Measurements from ENCODE around the gene ENTPD6.
A peak's percentile ranks its signal among the peaks of the same experiment; 100 is the strongest.

Gene ENTPD6

DNA sequence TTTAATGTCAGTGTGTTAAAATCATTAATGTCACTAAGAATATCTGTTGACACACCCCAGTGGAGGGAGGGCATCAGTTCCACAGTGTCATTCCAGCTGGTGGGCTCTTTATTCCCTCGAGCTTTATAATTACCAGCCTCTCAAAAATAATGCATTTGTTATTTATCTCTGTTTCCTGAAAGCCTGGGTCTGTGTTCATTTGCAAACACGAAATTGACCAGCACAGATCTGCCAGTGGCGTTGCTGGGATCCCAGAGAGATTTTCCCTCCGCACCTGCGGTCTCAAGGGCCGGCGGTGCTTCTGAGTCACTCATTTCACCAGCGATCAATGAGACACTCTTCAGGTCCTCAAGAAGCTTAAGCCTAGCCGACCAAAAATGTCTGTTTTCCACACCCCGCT is 46.7 kb downstream of the ENTPD6 start:
- DNase-seq (ENCODE audit: low spot score), result no peak

DNA sequence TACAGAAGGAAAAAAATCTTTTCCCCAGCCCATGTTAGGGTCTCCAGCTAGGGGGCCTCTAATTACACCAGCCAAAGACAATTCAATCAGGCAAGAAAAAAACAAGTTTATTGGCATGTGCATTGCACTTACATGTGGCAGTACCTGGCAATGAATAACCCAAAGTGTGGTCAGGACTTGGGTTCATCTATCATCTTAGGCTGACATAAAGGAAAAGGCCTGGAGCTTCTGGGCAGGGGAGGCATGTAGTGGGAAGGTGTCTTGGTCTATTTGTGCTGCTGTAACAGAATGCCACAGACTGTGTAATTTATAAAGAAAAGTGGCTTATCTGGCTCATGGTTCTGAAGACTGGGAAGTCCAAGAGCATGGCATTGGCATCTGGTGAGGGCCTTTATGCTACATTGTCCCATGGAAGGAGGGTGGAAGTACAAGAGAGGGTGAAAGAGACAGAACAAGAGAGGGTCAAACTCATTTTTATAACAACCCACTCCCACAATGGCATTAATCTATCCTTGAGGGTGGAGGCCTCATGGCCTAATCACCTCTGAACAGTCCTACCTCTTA is 48.0 kb downstream of the ENTPD6 start:
- no peak for DNase-seq (ENCODE audit: low spot score)

- no peak for DNase-seq (ENCODE audit: low spot score)
Observed at GRCh38 chr20:25244976-25245375, 49.5 kb downstream of the ENTPD6 start.

- DNase-seq (ENCODE audit: low spot score), result no peak
Observed at GRCh38 chr20:25245461-25245860, 49.9 kb downstream of the ENTPD6 start.

GRCh38 chr20:25246182-25246999 is 50.9 kb downstream of the ENTPD6 start:
- DNase-seq (ENCODE audit: low spot score), result peak; percentile 64

GRCh38 chr20:25247000-25247517 is 51.5 kb downstream of the ENTPD6 start:
- DNase-seq (ENCODE audit: low spot score), result peak; percentile 72

DNA sequence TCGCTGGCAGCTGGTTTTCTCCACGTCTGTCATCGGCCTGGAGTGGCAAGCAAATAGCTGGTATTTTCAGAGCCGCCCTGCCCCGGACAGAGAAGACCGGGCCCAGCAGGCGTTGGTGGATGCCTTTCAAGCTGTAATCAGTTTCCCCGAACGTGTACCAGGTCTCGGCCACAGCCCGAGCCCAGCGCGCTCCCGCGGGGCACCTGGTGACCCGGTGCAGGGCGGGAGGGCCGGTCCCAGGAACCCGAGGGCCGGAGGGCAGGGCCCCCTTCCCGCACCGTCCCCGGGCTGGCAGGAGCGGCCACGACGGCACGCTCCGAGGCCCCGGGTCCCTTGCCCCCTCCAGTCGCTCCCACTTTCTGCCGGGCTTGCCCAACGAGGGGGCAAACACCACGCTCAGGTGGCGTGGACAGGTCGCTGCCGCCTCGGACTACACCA is 52.0 kb downstream of the ENTPD6 start:
- DNase-seq (ENCODE audit: low spot score), result no peak

DNA sequence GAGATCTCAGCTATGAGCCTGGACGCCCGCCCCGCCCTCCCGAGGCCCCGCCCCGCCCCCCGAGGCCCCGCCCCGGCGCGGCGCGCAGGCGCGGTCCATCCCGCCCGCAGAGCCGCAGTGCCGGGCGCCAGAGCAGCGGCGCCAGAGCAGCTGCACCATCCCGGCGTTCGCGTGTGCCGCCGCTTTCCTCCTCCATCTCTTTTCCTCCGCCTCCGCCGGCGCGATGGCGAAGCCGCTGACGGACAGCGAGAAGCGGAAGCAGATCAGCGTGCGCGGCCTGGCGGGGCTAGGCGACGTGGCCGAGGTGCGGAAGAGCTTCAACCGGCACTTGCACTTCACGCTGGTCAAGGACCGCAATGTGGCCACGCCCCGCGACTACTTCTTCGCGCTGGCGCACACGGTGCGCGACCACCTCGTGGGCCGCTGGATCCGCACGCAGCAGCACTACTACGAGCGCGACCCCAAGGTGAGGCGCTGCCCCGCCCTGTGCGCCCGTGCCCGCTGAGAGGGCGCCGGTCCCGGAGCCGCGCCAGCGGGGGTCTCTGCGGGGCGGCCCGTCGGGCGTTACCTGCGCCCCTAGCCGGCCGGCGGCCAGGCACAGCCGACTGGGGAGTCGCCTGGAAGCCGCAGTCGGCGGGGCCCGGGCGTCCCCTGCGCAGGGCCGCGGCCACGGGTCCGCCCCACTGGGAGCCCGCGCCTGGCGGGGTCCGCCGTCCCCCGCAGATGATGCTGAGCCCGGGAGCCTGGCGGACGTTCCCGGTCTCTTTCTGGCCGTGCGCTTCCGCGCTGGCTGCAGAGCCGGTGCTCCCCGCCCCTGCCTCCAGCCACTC is 52.7 kb downstream of the ENTPD6 start, which contains the start of gene PYGB:
TSS of gene PYGB (plus strand) at position 130 of the 830 bp plus-strand sequence. CDS start at position 224, 94 bp downstream.
- DNase-seq (ENCODE audit: low spot score), result peak; percentile 79

- DNase-seq (ENCODE audit: low spot score), result no peak
Observed at GRCh38 chr20:25248786-25249172, 53.3 kb downstream of the ENTPD6 start.

DNA sequence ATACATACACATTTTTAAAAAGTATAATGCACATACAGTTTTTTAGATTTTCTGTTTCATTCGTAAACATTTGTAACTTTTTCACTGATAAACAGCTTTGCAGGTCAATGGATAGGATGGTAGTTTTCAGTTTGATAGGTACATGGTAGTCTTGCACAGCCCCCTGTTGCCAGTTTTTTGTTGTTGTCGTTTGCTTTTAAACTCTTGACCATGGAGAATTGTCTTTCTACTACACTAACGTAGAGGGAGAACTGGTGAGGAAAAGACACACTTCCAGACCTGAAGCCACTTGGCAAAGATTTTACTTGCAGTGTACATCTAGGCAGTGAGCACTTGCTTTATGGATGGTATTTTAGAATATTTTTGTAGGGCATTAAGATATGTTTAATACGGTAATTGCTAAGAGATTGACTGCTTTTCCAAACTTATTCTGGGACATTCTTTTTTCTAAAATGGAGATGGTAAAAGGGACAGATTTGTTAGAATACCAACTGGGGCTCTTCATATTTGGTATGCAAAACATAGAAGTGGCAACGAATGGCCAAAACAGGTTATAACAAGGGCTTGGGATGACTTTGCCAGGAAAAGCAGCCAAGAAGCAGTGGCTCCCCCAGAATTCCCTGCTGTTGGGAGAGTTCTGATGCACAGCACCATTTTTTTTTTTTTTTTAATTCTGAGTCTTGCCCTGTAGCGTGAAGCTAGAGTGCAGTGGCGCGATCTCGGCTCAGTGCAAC is 53.9 kb downstream of the ENTPD6 start:
- DNase-seq (ENCODE audit: low spot score), result no peak

GRCh38 chr20:25250508-25250907 is 55.0 kb downstream of the ENTPD6 start:
- no peak for DNase-seq (ENCODE audit: low spot score)

DNA sequence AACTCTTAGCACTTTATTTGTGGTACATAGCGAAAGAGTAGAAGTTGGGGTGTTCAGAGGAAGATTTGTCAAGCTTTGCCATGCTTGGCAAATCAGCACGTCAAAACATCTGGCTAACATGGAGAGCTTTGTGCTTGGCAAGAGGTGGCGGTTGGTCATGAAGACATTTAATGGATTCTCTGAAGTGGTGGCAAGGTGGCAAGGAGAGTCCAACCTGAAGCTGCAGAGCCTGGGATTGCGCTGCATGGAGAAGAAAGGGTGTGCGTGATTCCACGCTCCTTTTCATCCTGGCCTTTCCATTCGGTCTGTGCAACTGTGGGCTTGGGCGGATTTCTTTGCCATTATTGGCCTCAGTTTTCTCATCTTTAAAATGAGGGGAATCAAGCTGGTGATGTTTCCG is 55.5 kb downstream of the ENTPD6 start:
- DNase-seq (ENCODE audit: low spot score), result no peak

DNA sequence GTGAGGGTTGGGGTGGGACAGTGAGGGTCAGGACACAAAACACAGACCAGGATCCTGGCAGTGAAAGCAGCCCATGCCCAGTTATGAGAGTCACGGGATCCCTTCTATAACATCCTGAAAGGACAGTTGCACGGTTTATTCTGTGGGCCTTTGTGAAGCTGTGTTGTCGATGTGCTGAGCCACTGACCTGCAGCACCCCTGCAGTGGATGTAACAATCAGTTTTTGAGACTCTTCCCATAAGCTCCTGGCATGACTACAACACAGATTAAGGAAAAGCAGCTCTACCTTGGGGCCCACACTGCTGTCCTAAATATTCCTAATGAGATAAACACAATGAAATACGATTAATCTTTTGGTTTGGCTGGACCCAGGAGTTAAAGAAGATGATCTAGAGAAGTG is 56.0 kb downstream of the ENTPD6 start:
- no peak for DNase-seq (ENCODE audit: low spot score)

- no peak for DNase-seq (ENCODE audit: low spot score)
Observed at GRCh38 chr20:25252230-25252651, 56.7 kb downstream of the ENTPD6 start.

- no peak for DNase-seq (ENCODE audit: low spot score)
Observed at GRCh38 chr20:25252686-25253421, 57.3 kb downstream of the ENTPD6 start.

GRCh38 chr20:25253606-25254275 is 58.2 kb downstream of the ENTPD6 start:
- no peak for DNase-seq (ENCODE audit: low spot score)

DNA sequence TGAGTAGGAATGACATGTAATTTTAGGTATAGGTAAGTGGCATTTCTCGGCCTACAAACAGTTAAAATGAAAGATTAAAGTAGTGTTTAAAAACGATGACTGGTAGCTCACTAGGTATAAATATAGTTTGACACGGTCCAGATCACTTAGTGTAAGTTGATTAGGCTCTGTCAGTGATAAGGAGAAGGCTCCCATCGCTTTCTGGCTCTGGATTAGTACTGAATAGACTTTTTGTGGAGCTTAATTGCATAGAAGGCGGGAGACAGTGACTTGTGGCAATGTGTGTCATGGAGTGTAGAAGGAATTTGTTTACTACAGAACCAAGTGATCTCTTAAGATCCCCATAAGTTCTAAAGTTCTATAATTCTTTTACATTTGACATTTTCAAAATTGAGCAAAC is 59.1 kb downstream of the ENTPD6 start:
- DNase-seq (ENCODE audit: low spot score), result no peak

- no peak for DNase-seq (ENCODE audit: low spot score)
Observed at GRCh38 chr20:25254986-25255680, 59.6 kb downstream of the ENTPD6 start.

DNA sequence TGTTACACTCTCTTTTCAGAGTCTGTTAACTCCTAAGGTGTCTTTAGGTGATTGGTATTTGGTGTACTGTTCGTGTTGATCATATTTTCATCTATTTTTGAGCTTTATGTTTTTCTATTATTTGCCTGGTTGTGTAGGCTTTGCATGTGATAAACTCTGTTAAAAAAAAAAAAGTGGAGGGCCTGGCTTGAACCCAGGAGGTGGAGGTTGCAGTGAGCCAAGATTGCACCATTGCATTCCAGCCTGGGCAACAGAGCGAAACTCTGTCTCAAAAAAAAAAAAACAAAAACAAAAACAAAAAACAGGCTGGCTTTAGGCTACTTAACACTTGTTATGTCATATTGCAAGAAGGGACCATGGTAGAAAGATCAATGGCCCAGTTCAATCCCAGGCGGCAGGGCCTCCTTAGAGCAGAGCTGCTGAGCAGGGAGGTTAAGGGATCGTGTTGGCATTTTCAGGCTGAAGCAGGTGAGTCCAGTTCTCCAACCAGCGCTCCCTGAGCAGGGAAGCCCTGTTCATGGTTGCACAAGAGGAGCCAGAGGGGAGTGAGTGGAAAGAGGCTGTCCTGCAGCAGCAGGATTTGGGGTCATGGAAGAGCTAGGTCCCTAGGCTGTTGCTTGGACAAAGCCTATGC is 60.8 kb downstream of the ENTPD6 start:
- DNase-seq (ENCODE audit: low spot score), result no peak

Measured in LoVo (cell line).